Colonic mucosa (tissue), 4 donors: ENCODE data around the gene DNAJC30. TPM values are rescaled to one million over a fixed set of nuclear protein-coding genes. Genes with fewer than 3 reads are reported as not detected.

Experiments
- DNase-seq: peaks from one replicate; pipeline ENCODE4 v3.0.0-alpha.2; 2020
- H3K27ac ChIP-seq: fragments of 200-600 bp; one replicate; pipeline ENCODE4 v1.8.0; 2021
- H3K27me3 ChIP-seq: fragments of 200-600 bp; one replicate; pipeline ENCODE4 v1.8.0; 2021
- H3K36me3 ChIP-seq: fragments of 200-600 bp; one replicate; pipeline ENCODE4 v1.8.0; 2021
- H3K4me1 ChIP-seq: fragments of 200-600 bp; one replicate; pipeline ENCODE4 v1.8.0; 2021; ENCODE audit warnings: mild to moderate bottlenecking
- H3K4me3 ChIP-seq: fragments of 200-600 bp; one replicate; pipeline ENCODE4 v1.8.0; 2021
- H3K9ac ChIP-seq, 2 donors: one replicate each; pipeline ENCODE4 v1.7.0; 2013; ENCODE audit warnings: control low read depth in 2 of 2, low read depth in 2 of 2, low read length in 2 of 2
- H3K9me3 ChIP-seq: fragments of 200-600 bp; one replicate; pipeline ENCODE4 v1.8.0; 2021
- CTCF ChIP-seq: fragments of 200-600 bp; IDR thresholded peaks from one replicate; pipeline ENCODE4 v1.8.0; 2022; ENCODE audit warnings: antibody characterized with exemption, mild to moderate bottlenecking
- intact Hi-C: fragments of 100-400 bp; cut with DNase I; formaldehyde crosslinking; loops from one replicate; pipeline ENCODE4 v1.14.1; 2022
- total RNA-seq, 2 donors: library from RNA; stranded (reverse); fragmentation: NEBNext Ultra II Directional in 1 of 2; extraction: Animal tissue kit (Norgen Biotek cat#: 25700) in 1 of 2; gene quantifications; one replicate each; pipeline ENCODE4 v1.2.1, GENCODE V29; 2021
- donor health status: healthy.
- donor health status: DM: no; HTN: no; CAD: no.
- donor health status: DM: no; HTN: no; CAD: no.

DNAJC30 gene
- total RNA-seq, 2 donors from 2014 or later = 9.7 to 15.1 TPM

GRCh38 chr7:73719806-73720169 is 36.5 kb upstream of the DNAJC30 start:
- Histone ChIP-seq H3K9ac (no peak overlapping the region), H3K4me3 (peak overlapping the region; percentile 16), H3K9me3 (no peaks in the 10 kb centered on the region), H3K36me3 (no peaks in the 10 kb centered on the region), H3K27ac (no peak overlapping the region), H3K27me3 (no peaks in the 10 kb centered on the region), H3K4me1 (peaks cover 16% of the 10 kb centered on the region)
- intact Hi-C loops = no loop called here
- no peak for DNase-seq
- TF ChIP-seq CTCF = no peak

DNA sequence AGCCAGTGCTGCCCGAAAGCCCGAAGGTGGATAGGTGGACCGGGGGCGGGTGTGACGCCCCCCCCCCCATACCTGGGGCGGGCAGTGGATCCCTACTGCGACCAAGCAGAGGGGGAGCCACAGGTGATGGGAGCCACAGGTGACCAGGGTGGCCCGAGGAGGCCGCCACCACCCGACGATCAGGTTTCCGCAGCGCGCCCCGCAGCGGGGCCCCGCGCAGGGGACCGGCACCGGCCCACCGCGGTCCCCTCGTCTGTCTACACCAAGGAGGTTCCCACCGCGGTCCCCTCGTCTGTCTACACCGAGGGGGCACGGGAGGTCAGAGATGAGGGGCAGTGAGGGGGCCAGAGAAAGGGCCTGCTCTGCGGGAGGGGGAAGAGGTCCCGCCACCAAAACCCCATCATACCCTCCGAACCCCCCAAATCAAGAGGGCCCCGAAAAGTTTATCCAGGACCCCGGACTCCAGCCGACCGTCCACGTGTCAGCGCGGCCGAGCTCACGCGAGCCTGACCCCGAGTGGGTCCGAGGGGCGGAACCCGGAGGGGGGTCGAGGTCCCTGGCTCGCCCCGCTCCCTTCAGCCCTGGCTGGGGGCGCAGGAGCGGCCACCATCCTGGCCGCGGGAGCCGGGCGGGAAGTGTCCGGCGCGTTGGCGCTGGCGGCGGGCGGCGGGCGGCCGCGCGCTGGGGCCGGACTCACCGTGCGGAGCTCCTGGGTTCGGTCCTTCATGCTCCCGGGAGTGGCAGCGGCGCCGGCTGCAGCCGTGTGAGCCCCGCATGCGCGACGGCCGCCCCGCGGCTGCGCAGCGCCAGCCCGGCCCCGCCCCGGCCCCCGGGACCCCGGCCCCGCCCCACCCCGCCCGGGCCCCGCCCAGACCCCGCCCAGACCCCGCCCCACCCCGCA is 35.9 kb upstream of the DNAJC30 start, which contains the start of gene STX1A:
Gene STX1A (minus strand): TSS at position 765 of the 901 bp plus-strand sequence. CDS start 38 bp downstream, at position 727.
- Histone ChIP-seq H3K36me3 (no peaks in the 10 kb centered on the region), H3K4me1 (peaks cover 16% of the 10 kb centered on the region), H3K27me3 (no peaks in the 10 kb centered on the region), H3K27ac (no peak within 1 kb of the TSS), H3K4me3 (peak within 1 kb of the TSS; percentile 85), H3K9ac (peak within 1 kb of the TSS; percentile 61 to 84), H3K9me3 (no peaks in the 10 kb centered on the region)
- peak; percentile 68 for DNase-seq
- no peak for TF ChIP-seq CTCF
- intact Hi-C loops = no loop called here

GRCh38 chr7:73718438-73718881 is 35.2 kb upstream of the DNAJC30 start:
- Histone ChIP-seq H3K4me1 (peaks cover 16% of the 10 kb centered on the region), H3K9ac (peak overlapping the region; percentile 61 to 84), H3K27me3 (no peaks in the 10 kb centered on the region), H3K9me3 (no peaks in the 10 kb centered on the region), H3K36me3 (no peaks in the 10 kb centered on the region), H3K4me3 (peak overlapping the region; percentile 85), H3K27ac (no peak overlapping the region)
- TF ChIP-seq CTCF = no peak
- no peak for DNase-seq
- intact Hi-C loops = no loop called here

DNA sequence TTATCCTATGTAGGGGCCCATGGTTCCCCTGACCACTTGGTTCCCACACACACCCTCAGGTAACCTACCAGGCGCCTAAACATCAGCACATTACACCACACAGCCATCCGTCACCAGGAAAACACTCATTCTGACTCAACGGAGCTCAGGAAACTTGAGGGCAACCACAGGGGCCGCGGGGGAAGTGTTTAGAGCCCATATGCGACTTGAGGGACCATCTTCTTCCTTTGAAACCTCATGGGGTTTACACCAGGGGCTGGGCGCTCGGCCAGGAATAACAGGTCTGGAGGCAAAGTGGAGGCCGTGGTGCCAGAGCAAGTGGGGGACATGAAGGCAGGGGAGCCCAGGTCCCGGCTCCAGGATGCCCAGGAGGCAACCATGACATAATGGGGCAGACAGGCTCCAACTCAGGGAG is 34.7 kb upstream of the DNAJC30 start:
- Histone ChIP-seq H3K4me1 (peaks cover 16% of the 10 kb centered on the region), H3K9ac (no peak overlapping the region), H3K4me3 (no peak overlapping the region), H3K9me3 (no peaks in the 10 kb centered on the region), H3K27me3 (no peaks in the 10 kb centered on the region), H3K36me3 (no peaks in the 10 kb centered on the region), H3K27ac (no peak overlapping the region)
- no peak for DNase-seq
- intact Hi-C loops = no loop called here
- no peak for TF ChIP-seq CTCF

- Histone ChIP-seq H3K36me3 (no peaks in the 10 kb centered on the region), H3K27ac (no peak overlapping the region), H3K4me3 (no peak overlapping the region), H3K27me3 (no peaks in the 10 kb centered on the region), H3K9ac (no peak overlapping the region), H3K9me3 (no peaks in the 10 kb centered on the region), H3K4me1 (peaks cover 16% of the 10 kb centered on the region)
- intact Hi-C loops = no loop called here
- TF ChIP-seq CTCF = no peak
- no peak for DNase-seq
These were observed 34.0 kb upstream of the DNAJC30 start for GRCh38 chr7:73717025-73717807.
